ENCODE measurements around the gene SMAD4. TPM values are rescaled to one million over a fixed set of nuclear protein-coding genes. Genes with fewer than 3 reads are reported as not detected.

The SMAD4 gene
- total and polyA plus RNA-seq, 2 of the 8 experiments (the other 6 are each of a cell fraction or from before 2014, with no cell fraction given): 86.5 to 139 TPM

GRCh38 chr18:51064256-51064655 lies 34.2 kb downstream of the SMAD4 start:
- no peak overlapping the region for H2BK5ac ChIP-seq (ENCODE audit: low read depth, low read length)
- DNase-seq (ENCODE audit: low read depth in 1 of 2, low spot score in 2 of 2): no peak
- H4K20me1 ChIP-seq (replicated peaks in 1 of 2; ENCODE audit: control insufficient read depth in 1 of 2, insufficient read depth in 2 of 2, low read length in 2 of 2): no peaks in the 10 kb centered on the region
- no peak overlapping the region for H3K56ac ChIP-seq (replicated peaks; ENCODE audit: insufficient read length, low read depth, low read length)
- peaks cover 5 to 86% (median 35%) of the 10 kb centered on the region in 4 experiments; a peak in 6 of 8 replicates for H3K36me3 ChIP-seq (ENCODE audit: control insufficient read depth in 2 of 4, insufficient read depth in 4 of 4, low read length in 3 of 4)
- no peak overlapping the region for H3K4me3 ChIP-seq (ENCODE audit: extremely low read depth in 1 of 4, insufficient read depth in 2 of 4, low read depth in 3 of 4, low read length in 4 of 4)
- no peaks in the 10 kb centered on the region for H3K9me3 ChIP-seq (ENCODE audit: insufficient read depth in 2 of 2, low read depth in 1 of 2, low read length in 1 of 2)
- no peak overlapping the region for H3K27ac ChIP-seq (ENCODE audit: low read depth, low read length)
- no peaks in the 10 kb centered on the region for H3K4me1 ChIP-seq (replicated peaks in 1 of 4; ENCODE audit: control insufficient read depth in 3 of 4, insufficient read depth in 4 of 4, low read length in 3 of 4)
- FAIRE-seq: no peak
- no peak overlapping the region for H3K4me2 ChIP-seq (ENCODE audit: insufficient read depth in 1 of 2, low read depth in 2 of 2, low read length in 2 of 2)
- H4K8ac ChIP-seq (ENCODE audit: extremely low read depth, insufficient read depth, low read length): no peak overlapping the region
- no peak overlapping the region for H3K4ac ChIP-seq (replicated peaks; ENCODE audit: insufficient read length, low read depth, low read length)
- H3K79me1 ChIP-seq (ENCODE audit: low read depth, low read length): no peaks in the 10 kb centered on the region
- ChIA-PET POLR2A (ENCODE audit: partially characterized antibody) (no interaction called here), CTCF (ENCODE audit: partially characterized antibody) (interaction anchor here (0.6 kb wide), 1 partner anchor 20 kb away, joined by 3 read pairs; no protein-coding TSS in a partner anchor)
- no peak overlapping the region for H4K91ac ChIP-seq (replicated peaks; ENCODE audit: insufficient read length, low read length)
- no peak overlapping the region for H2BK120ac ChIP-seq (replicated peaks; ENCODE audit: low read depth, low read length)
- no peak overlapping the region for H2AFZ ChIP-seq (ENCODE audit: low read length)
- no peak overlapping the region for H3K23ac ChIP-seq (ENCODE audit: insufficient read length)
- no peak overlapping the region for H2BK12ac ChIP-seq (ENCODE audit: low read depth, low read length)
- no peak overlapping the region for H3K14ac ChIP-seq (ENCODE audit: insufficient read length)
- H3K9ac ChIP-seq (replicated peaks in 1 of 4; ENCODE audit: extremely low read depth in 1 of 4, low read depth in 3 of 4, low read length in 3 of 4): no peak overlapping the region
- TF ChIP-seq CEBPB (IDR thresholded peaks at IDR 0.05; ENCODE audit: low read depth, low read length) (no peak), SP2 (IDR thresholded peaks at IDR 0.05; ENCODE audit: low read length) (no peak), POLR2A (IDR thresholded peaks at IDR 0.05; ENCODE audit: control extremely low read depth in 1 of 2, low read depth in 2 of 2, low read length in 2 of 2) (no peak), NANOG (IDR thresholded peaks at IDR 0.05; ENCODE audit: insufficient read depth, low read depth, low read length, poor library complexity, severe bottlenecking) (no peak), TCF12 (IDR thresholded peaks at IDR 0.05; ENCODE audit: low read depth, low read length) (no peak), RFX5 (IDR thresholded peaks at IDR 0.05; ENCODE audit: borderline replicate concordance, low read depth, low read length) (no peak)
- no peak overlapping the region for H3K18ac ChIP-seq (ENCODE audit: extremely low read depth, low read length)
- H2BK20ac ChIP-seq (ENCODE audit: low read length): no peak overlapping the region
- no peaks in the 10 kb centered on the region for H3K23me2 ChIP-seq (ENCODE audit: low read depth, low read length)
- H3K27me3 ChIP-seq (replicated peaks in 1 of 4; ENCODE audit: control insufficient read depth in 3 of 4, extremely low read depth in 1 of 4, insufficient read depth in 3 of 4, low read length in 3 of 4): no peaks in the 10 kb centered on the region
- H3K79me2 ChIP-seq (ENCODE audit: control insufficient read depth in 1 of 2, insufficient read depth in 2 of 2, low read length in 2 of 2): no peaks in the 10 kb centered on the region
- H4K5ac ChIP-seq (ENCODE audit: insufficient read length, low read depth, low read length): no peak overlapping the region
- no peak overlapping the region for H2BK15ac ChIP-seq (ENCODE audit: low read length)
- no peak overlapping the region for H2AK5ac ChIP-seq (ENCODE audit: low read depth, low read length)

Data from H1 (cell line).